ENCODE results near the gene EPOP. TPM values are rescaled to one million over a fixed set of nuclear protein-coding genes. Genes with fewer than 3 reads are reported as not detected.

The EPOP gene
- total RNA-seq, 1 donor from 2014 or later: 2.0 TPM

DNA sequence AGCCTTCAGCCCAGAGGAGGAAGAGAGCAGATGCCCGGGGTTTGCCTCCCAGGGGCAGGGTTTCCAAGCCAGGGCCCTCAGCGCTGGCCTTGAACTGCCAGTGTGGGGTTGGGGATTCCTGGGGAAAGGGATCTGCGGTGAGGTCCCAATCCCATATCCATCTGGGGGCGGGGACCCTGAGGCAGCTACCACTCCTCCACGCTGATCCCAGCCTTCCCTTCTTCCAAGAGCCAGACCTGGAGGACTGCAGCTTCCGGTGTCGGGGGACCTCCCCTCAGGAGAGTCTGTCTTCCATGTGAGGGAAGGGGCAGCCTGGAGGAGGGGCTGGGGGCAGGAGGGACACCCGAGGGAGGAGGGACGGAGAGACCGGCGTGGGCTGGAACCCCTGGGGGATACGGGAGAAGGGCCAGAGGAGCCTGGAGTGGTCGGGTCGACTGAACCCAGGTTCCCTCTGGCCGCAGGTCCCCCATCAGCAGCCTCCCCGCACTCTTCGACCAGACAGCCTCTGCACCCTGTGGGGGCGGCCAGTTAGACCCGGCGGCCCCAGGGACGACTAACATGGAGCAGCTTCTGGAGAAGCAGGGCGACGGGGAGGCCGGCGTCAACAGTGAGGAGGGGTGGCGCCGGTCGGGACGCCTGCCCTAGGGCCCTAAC lies 44.7 kb upstream of the EPOP start:
- H3K4me3 Mint-ChIP-seq (ENCODE audit: unreplicated experiment): peak overlapping the region; percentile 63
- TF ChIP-seq, protein P1, sequence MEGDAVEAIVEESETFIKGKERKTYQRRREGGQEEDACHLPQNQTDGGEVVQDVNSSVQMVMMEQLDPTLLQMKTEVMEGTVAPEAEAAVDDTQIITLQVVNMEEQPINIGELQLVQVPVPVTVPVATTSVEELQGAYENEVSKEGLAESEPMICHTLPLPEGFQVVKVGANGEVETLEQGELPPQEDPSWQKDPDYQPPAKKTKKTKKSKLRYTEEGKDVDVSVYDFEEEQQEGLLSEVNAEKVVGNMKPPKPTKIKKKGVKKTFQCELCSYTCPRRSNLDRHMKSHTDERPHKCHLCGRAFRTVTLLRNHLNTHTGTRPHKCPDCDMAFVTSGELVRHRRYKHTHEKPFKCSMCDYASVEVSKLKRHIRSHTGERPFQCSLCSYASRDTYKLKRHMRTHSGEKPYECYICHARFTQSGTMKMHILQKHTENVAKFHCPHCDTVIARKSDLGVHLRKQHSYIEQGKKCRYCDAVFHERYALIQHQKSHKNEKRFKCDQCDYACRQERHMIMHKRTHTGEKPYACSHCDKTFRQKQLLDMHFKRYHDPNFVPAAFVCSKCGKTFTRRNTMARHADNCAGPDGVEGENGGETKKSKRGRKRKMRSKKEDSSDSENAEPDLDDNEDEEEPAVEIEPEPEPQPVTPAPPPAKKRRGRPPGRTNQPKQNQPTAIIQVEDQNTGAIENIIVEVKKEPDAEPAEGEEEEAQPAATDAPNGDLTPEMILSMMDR (IDR thresholded peaks at IDR 0.05; ENCODE audit: partially characterized antibody, unreplicated experiment): no peak
- no peak for DNase-seq
- H3K27me3 Mint-ChIP-seq (ENCODE audit: unreplicated experiment): peaks cover 8% of the 10 kb centered on the region
- peaks cover 4% of the 10 kb centered on the region for H3K9me3 Mint-ChIP-seq (ENCODE audit: unreplicated experiment)
- H3K27ac Mint-ChIP-seq (ENCODE audit: unreplicated experiment): no peak overlapping the region
- H3K4me1 Mint-ChIP-seq (ENCODE audit: low read depth, unreplicated experiment): peaks cover 15% of the 10 kb centered on the region
- no peaks in the 10 kb centered on the region for H3K36me3 Mint-ChIP-seq (ENCODE audit: unreplicated experiment)

GRCh38 chr17:38717139-38717745 lies 42.5 kb upstream of the EPOP start:
- Mint-ChIP-seq H3K27me3 (ENCODE audit: unreplicated experiment) (peaks cover 8% of the 10 kb centered on the region), H3K4me3 (ENCODE audit: unreplicated experiment) (no peak overlapping the region), H3K9me3 (ENCODE audit: unreplicated experiment) (peaks cover 3% of the 10 kb centered on the region), H3K27ac (ENCODE audit: unreplicated experiment) (no peak overlapping the region), H3K36me3 (ENCODE audit: unreplicated experiment) (no peaks in the 10 kb centered on the region), H3K4me1 (ENCODE audit: low read depth, unreplicated experiment) (peaks cover 14% of the 10 kb centered on the region)
- TF ChIP-seq, protein P1 (IDR thresholded peaks at IDR 0.05; ENCODE audit: partially characterized antibody, unreplicated experiment): no peak
- DNase-seq: no peak

DNA sequence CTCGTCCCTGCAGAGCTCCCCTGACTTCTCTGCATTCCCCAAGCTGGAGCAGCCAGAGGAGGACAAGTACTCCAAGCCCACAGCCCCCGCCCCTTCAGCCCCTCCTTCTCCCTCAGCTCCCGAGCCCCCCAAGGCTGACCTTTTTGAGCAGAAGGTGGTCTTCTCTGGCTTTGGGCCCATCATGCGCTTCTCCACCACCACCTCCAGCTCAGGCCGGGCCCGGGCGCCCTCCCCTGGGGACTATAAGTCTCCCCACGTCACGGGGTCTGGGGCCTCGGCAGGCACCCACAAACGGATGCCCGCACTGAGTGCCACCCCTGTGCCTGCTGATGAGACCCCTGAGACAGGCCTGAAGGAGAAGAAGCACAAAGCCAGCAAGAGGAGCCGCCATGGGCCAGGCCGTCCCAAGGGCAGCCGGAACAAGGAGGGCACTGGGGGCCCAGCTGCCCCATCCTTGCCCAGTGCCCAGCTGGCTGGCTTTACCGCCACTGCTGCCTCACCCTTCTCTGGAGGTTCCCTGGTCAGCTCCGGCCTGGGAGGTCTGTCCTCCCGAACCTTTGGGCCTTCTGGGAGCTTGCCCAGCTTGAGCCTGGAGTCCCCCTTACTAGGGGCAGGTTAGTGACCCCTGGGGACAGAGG lies 41.7 kb upstream of the EPOP start:
- Mint-ChIP-seq H3K9me3 (ENCODE audit: unreplicated experiment) (peaks cover 3% of the 10 kb centered on the region), H3K27ac (ENCODE audit: unreplicated experiment) (no peak overlapping the region), H3K4me3 (ENCODE audit: unreplicated experiment) (no peak overlapping the region), H3K27me3 (ENCODE audit: unreplicated experiment) (peaks cover 8% of the 10 kb centered on the region), H3K36me3 (ENCODE audit: unreplicated experiment) (no peaks in the 10 kb centered on the region), H3K4me1 (ENCODE audit: low read depth, unreplicated experiment) (peaks cover 14% of the 10 kb centered on the region)
- DNase-seq: no peak
- TF ChIP-seq, protein P1 (IDR thresholded peaks at IDR 0.05; ENCODE audit: partially characterized antibody, unreplicated experiment): no peak

DNA sequence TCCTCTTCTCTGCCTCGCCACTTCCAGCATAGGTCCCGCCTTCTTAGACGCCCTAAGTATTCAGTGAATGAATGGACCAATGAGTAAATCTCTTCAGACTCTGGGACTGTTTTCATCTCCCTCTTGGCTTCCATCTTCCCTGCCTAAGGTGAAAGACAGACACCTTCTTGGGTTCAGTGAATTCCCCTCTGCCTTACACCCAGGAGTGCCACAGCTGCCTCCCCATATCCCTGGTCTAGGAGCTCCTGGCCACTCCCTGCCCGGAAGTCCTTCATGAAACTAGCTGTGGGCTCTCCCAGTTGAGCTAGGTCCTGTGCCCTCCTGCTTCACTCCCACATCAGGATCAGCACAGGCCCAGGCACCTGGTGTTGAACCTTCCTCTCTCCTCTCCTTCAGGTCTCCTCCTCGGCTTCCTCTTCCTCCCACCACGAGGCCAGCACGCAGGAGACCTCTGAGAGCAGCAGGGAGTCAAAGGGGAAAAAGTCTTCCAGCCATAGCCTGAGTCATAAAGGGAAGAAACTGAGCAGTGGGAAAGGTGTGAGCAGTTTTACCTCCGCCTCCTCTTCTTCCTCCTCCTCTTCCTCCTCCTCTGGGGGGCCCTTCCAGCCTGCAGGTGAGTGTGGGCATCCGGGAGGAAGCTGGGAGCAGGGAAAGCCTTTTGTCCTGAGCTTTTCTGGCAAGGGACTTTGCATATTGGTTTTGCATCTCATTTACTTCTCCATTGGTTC lies 40.6 kb upstream of the EPOP start:
- H3K27ac Mint-ChIP-seq (ENCODE audit: unreplicated experiment): no peak overlapping the region
- TF ChIP-seq, protein P1 (IDR thresholded peaks at IDR 0.05; ENCODE audit: partially characterized antibody, unreplicated experiment): no peak
- peaks cover 3% of the 10 kb centered on the region for H3K9me3 Mint-ChIP-seq (ENCODE audit: unreplicated experiment)
- no peak overlapping the region for H3K4me3 Mint-ChIP-seq (ENCODE audit: unreplicated experiment)
- peaks cover 9% of the 10 kb centered on the region for H3K27me3 Mint-ChIP-seq (ENCODE audit: unreplicated experiment)
- H3K4me1 Mint-ChIP-seq (ENCODE audit: low read depth, unreplicated experiment): peaks cover 10% of the 10 kb centered on the region
- DNase-seq: no peak
- no peaks in the 10 kb centered on the region for H3K36me3 Mint-ChIP-seq (ENCODE audit: unreplicated experiment)

Measured in glutamatergic neuron (in vitro differentiated cells).